Measurements from ENCODE around the gene CACNA1A. TPM values are rescaled to one million over a fixed set of nuclear protein-coding genes. Genes with fewer than 3 reads are reported as not detected.

Gene CACNA1A
- total and polyA plus RNA-seq, 2 experiments from 2014 or later: 3.0 to 8.5 TPM

- Histone ChIP-seq H3K9ac (no peak overlapping the region), H3K4me1 (ENCODE audit: insufficient read depth) (no peaks in the 10 kb centered on the region), H3K27me3 (replicated peaks; ENCODE audit: insufficient read depth) (no peaks in the 10 kb centered on the region), H3K9me2 (ENCODE audit: insufficient read depth) (no peaks in the 10 kb centered on the region), H3K4me3 (no peak overlapping the region), H4K20me1 (ENCODE audit: insufficient read depth) (no peaks in the 10 kb centered on the region), H2AFZ (no peak overlapping the region), H3F3A (ENCODE audit: insufficient read depth) (no peaks in the 10 kb centered on the region), H3K79me2 (ENCODE audit: insufficient read depth) (no peaks in the 10 kb centered on the region), H3K9me3 (ENCODE audit: low read depth) (no peaks in the 10 kb centered on the region), H3K36me3 (ENCODE audit: low read depth) (no peaks in the 10 kb centered on the region), H3K4me2 (ENCODE audit: unreplicated experiment) (no peak overlapping the region), H3K27ac (no peak overlapping the region)
- in situ Hi-C loops (cut with MboI): no loop called here
- no peak for DNase-seq
- no peak for TF ChIP-seq EZH2 (IDR thresholded peaks at IDR 0.05; ENCODE audit: insufficient read depth, poor library complexity, severe bottlenecking)
- TF ChIP-seq EZH2phosphoT487 (IDR thresholded peaks at IDR 0.05; ENCODE audit: insufficient read depth, low read depth): no peak
- WGBS, 2 experiments (ENCODE audit: low coverage in 1 of 2, low lambda C conversion rate in 2 of 2, missing lambda C conversion rate in 2 of 2): 87 to 91% methylated on average over 19 of the region's 19 CpGs
These were observed 292.1 kb downstream of the CACNA1A start for GRCh38 chr19:13214036-13214730.

GRCh38 chr19:13212759-13213330, 293.4 kb downstream of the CACNA1A start:
- H3K9me2 ChIP-seq (ENCODE audit: insufficient read depth): no peaks in the 10 kb centered on the region
- no peaks in the 10 kb centered on the region for H3K79me2 ChIP-seq (ENCODE audit: insufficient read depth)
- H2AFZ ChIP-seq: no peak overlapping the region
- H3K36me3 ChIP-seq (ENCODE audit: low read depth): no peaks in the 10 kb centered on the region
- peak; percentile 64 for DNase-seq
- no peaks in the 10 kb centered on the region for H4K20me1 ChIP-seq (ENCODE audit: insufficient read depth)
- H3K9ac ChIP-seq: no peak overlapping the region
- WGBS, 2 experiments (ENCODE audit: low coverage in 1 of 2, low lambda C conversion rate in 2 of 2, missing lambda C conversion rate in 2 of 2): 51 to 55% methylated on average over 5 to 7 of the region's 7 CpGs
- in situ Hi-C loops (cut with MboI): no loop called here
- no peaks in the 10 kb centered on the region for H3F3A ChIP-seq (ENCODE audit: insufficient read depth)
- no peak overlapping the region for H3K4me3 ChIP-seq
- no peaks in the 10 kb centered on the region for H3K4me1 ChIP-seq (ENCODE audit: insufficient read depth)
- TF ChIP-seq EZH2 (IDR thresholded peaks at IDR 0.05; ENCODE audit: insufficient read depth, poor library complexity, severe bottlenecking) (no peak), EZH2phosphoT487 (IDR thresholded peaks at IDR 0.05; ENCODE audit: insufficient read depth, low read depth) (no peak)
- H3K4me2 ChIP-seq (ENCODE audit: unreplicated experiment): no peak overlapping the region
- H3K9me3 ChIP-seq (ENCODE audit: low read depth): no peaks in the 10 kb centered on the region
- no peak overlapping the region for H3K27ac ChIP-seq
- H3K27me3 ChIP-seq (replicated peaks; ENCODE audit: insufficient read depth): no peaks in the 10 kb centered on the region

GRCh38 chr19:13211426-13212308, 294.6 kb downstream of the CACNA1A start:
- H3K27ac ChIP-seq: no peak overlapping the region
- TF ChIP-seq EZH2phosphoT487 (IDR thresholded peaks at IDR 0.05; ENCODE audit: insufficient read depth, low read depth): no peak
- TF ChIP-seq EZH2 (IDR thresholded peaks at IDR 0.05; ENCODE audit: insufficient read depth, poor library complexity, severe bottlenecking): no peak
- in situ Hi-C loops (cut with MboI): no loop called here
- H4K20me1 ChIP-seq (ENCODE audit: insufficient read depth): no peaks in the 10 kb centered on the region
- H3K36me3 ChIP-seq (ENCODE audit: low read depth): no peaks in the 10 kb centered on the region
- H3K4me2 ChIP-seq (ENCODE audit: unreplicated experiment): no peak overlapping the region
- H3K4me1 ChIP-seq (ENCODE audit: insufficient read depth): no peaks in the 10 kb centered on the region
- no peak for DNase-seq
- 74 to 76% methylated on average over 13 to 16 of the region's 16 CpGs for WGBS, 2 experiments (ENCODE audit: low coverage in 1 of 2, low lambda C conversion rate in 2 of 2, missing lambda C conversion rate in 2 of 2)
- no peaks in the 10 kb centered on the region for H3K27me3 ChIP-seq (replicated peaks; ENCODE audit: insufficient read depth)
- no peak overlapping the region for H3K4me3 ChIP-seq
- no peaks in the 10 kb centered on the region for H3F3A ChIP-seq (ENCODE audit: insufficient read depth)
- no peak overlapping the region for H2AFZ ChIP-seq
- H3K79me2 ChIP-seq (ENCODE audit: insufficient read depth): no peaks in the 10 kb centered on the region
- H3K9me2 ChIP-seq (ENCODE audit: insufficient read depth): no peaks in the 10 kb centered on the region
- H3K9me3 ChIP-seq (ENCODE audit: low read depth): no peaks in the 10 kb centered on the region
- H3K9ac ChIP-seq: no peak overlapping the region

- Histone ChIP-seq H3K4me1 (ENCODE audit: insufficient read depth) (no peaks in the 10 kb centered on the region), H3K79me2 (ENCODE audit: insufficient read depth) (no peaks in the 10 kb centered on the region), H2AFZ (no peak overlapping the region), H4K20me1 (ENCODE audit: insufficient read depth) (no peaks in the 10 kb centered on the region), H3K9me2 (ENCODE audit: insufficient read depth) (no peaks in the 10 kb centered on the region), H3K27ac (no peak overlapping the region), H3K36me3 (ENCODE audit: low read depth) (no peaks in the 10 kb centered on the region), H3K4me3 (no peak overlapping the region), H3K9me3 (ENCODE audit: low read depth) (no peaks in the 10 kb centered on the region), H3K9ac (no peak overlapping the region), H3F3A (ENCODE audit: insufficient read depth) (no peaks in the 10 kb centered on the region), H3K4me2 (ENCODE audit: unreplicated experiment) (no peak overlapping the region), H3K27me3 (replicated peaks; ENCODE audit: insufficient read depth) (no peaks in the 10 kb centered on the region)
- WGBS, 2 experiments (ENCODE audit: low coverage in 1 of 2, low lambda C conversion rate in 2 of 2, missing lambda C conversion rate in 2 of 2): 72 to 74% methylated on average over 20 of the region's 20 CpGs
- TF ChIP-seq EZH2 (IDR thresholded peaks at IDR 0.05; ENCODE audit: insufficient read depth, poor library complexity, severe bottlenecking) (no peak), EZH2phosphoT487 (IDR thresholded peaks at IDR 0.05; ENCODE audit: insufficient read depth, low read depth) (no peak)
- in situ Hi-C loops (cut with MboI): no loop called here
- DNase-seq: no peak
These were observed 295.3 kb downstream of the CACNA1A start for GRCh38 chr19:13210941-13211340.

Measured in GM23248 (cell line).